HEK293T (cell line): Measurements from ENCODE around the gene RGS11.

ENCODE experiments used
- ARNT ChIP-seq: fragments of 450-650 bp; IDR thresholded peaks from 2 replicates; pipeline ENCODE4 v1.6.1; 2017; ENCODE audit warnings: mild to moderate bottlenecking
- BHLHE40 ChIP-seq: fragments of 450-650 bp; IDR thresholded peaks from 2 replicates; pipeline ENCODE4 v1.6.1; 2016; ENCODE audit warnings: mild to moderate bottlenecking, moderate library complexity, borderline replicate concordance
- ELF4 ChIP-seq: fragments of 450-650 bp; IDR thresholded peaks from 2 replicates; pipeline ENCODE4 v1.6.1; 2017; ENCODE audit warnings: antibody characterized with exemption
- FOXA1 ChIP-seq: fragments of 450-650 bp; IDR thresholded peaks from 2 replicates; pipeline ENCODE4 v1.6.1; 2016; ENCODE audit warnings: mild to moderate bottlenecking
- FOXM1 ChIP-seq: fragments of 450-650 bp; IDR thresholded peaks from 2 replicates; pipeline ENCODE4 v1.6.1; 2017; ENCODE audit warnings: mild to moderate bottlenecking, borderline replicate concordance
- L3MBTL2 ChIP-seq: fragments of 450-650 bp; conservative IDR thresholded peaks from 2 replicates; pipeline ENCODE4 v1.6.1; 2016; ENCODE audit warnings: mild to moderate bottlenecking
- NFRKB ChIP-seq: fragments of 450-650 bp; IDR thresholded peaks from 2 replicates; pipeline ENCODE4 v1.6.1; 2016; ENCODE audit warnings: mild to moderate bottlenecking, moderate library complexity
- PKNOX1 ChIP-seq: fragments of 450-650 bp; IDR thresholded peaks from 2 replicates; pipeline ENCODE4 v1.6.1; 2016
- SP1 ChIP-seq: fragments of 450-650 bp; IDR thresholded peaks from 2 replicates; pipeline ENCODE4 v1.6.1; 2017
- SUZ12 ChIP-seq: fragments of 450-650 bp; IDR thresholded peaks from 2 replicates; pipeline ENCODE4 v1.6.1; 2016; ENCODE audit warnings: mild to moderate bottlenecking
- TARDBP ChIP-seq: fragments of 450-650 bp; IDR thresholded peaks from 2 replicates; pipeline ENCODE4 v1.6.1; 2016
- ZNF384 ChIP-seq: fragments of 450-650 bp; IDR thresholded peaks from 2 replicates; pipeline ENCODE4 v1.6.1; 2016

DNA sequence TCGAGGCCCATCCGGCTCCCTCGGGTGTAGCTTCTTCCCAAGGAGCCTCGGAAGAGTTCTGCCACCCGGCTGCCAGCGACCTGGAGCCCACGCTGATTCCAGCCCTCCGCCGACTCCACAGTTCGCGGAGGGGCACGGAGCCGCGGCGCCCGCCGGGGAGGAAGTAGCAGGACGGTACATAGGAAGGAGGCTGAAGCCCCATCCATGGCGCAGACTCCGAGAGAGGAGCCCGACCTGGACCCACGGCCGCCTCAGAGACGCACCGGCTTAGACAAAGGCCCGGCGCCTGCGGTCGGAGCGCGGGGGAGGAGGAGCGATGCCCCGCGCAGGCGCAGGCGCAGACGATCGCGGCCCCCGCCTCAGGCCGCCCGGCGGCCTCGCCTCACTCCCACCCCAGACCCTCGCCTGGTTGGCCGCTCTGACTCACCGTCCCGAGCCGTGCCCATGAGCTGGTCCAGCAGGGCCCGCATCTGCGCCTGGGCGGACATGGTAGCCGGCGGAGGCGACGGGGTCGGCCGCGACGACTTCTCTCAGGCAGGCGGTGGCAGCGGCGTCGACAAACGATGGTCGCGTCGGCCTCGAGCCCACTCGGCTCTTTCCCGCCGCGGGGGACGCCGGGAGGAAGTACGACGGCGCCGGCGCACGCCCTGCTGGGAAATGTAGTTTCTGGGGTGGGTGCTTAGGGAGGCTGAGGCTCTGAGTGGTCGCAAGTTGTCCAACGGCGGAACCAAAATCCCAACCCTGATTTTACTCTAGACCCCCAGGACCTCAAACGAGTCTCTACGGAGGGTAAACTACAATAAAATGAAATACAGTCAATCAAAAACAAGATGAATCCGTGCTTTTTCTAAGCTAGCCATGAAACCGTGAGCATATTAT lies 46.7 kb downstream of the RGS11 start, which contains the start of gene LUC7L:
- TF ChIP-seq SP1, result no peak
- TF ChIP-seq FOXA1, result no peak
- TF ChIP-seq FOXM1, result no peak
- TF ChIP-seq ELF4, result peak; percentile 62; the same call in 1 of the 2 replicates
- TF ChIP-seq PKNOX1, result no peak
- TF ChIP-seq NFRKB, result no peak
- TF ChIP-seq TARDBP, result no peak
- TF ChIP-seq SUZ12, result no peak
- TF ChIP-seq L3MBTL2, result peak; percentile 100
- TF ChIP-seq ZNF384, result no peak
- no peak for TF ChIP-seq BHLHE40
- no peak for TF ChIP-seq ARNT
